Activated CD8-positive, alpha-beta memory T cell treated with anti-CD3 and anti-CD28 coated beads, Interleukin-2, amount 50 U/mL, for 1 hour (primary cell): ENCODE results near the gene ZNF225.
A peak's percentile ranks its signal among the peaks of the same experiment; 100 is the strongest.
"Not testable (repeated sequence)": the region's sequence is repeated elsewhere in the genome, so short reads cannot be mapped to it uniquely, and the experiment has no call there.

Source experiments
- DNase-seq: peaks from one replicate; pipeline ENCODE4 v3.0.0-alpha.2; 2020; ENCODE audit errors: extremely low read depth

ZNF225 gene

GRCh38 chr19:44163789-44164188, 50.6 kb downstream of the ZNF225 start:
- no peak for DNase-seq

DNA sequence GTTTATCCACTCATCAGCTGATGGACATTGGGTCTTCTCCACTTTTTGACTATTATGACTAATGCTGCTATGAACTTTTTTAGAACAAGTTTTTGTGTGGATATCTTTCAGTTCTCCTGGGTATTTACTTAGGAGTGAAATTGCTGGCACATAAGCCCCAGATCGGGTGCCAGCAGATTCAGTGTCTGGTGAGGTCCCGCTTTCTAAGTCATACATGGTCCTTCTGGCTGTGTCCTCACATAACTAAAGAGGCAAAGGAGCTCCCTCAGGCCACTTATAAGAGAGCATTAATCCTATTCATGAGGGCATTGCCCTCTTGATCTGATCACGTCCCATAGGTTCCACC, 51.1 kb downstream of the ZNF225 start:
- no peak for DNase-seq

DNA sequence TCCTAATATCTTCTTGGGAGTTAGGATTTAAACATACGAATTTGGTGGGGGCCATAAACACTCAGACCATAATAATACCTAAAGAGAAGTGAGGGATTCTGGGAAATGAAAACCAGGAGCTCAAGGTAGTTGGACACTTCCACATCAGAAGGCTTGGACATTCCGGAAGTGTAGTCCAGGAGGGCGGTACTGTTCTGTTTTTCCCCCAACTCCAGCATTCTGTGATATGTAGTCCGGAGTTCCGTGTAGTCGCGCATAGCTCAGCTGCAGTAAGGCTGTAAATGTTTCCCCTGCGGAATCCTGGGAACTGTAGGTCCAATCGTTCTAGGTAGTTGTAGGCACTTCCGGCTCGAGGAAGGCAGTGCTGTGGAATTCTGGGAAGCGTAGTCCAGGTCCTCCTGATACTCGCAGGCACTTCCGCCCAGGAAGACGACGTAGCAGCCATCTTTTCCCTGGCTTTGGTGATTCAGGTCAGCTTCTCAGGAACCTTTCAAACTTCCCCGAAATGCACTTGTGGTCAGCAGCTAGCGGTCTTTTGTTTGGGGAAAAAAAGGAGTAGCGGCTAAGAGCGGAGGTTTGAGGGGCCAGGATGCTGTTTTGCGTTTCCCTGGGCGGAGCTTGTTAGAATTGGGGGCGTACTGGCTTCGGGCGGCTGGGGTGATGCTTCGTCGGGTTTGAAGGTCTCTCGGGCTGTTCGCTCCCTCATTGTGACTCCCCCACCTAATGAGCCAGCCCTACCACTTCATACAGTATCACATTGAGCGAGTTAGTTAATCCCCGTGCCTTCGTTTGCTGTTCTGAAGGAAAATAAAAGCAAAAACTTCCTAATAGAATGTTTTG, 51.7 kb downstream of the ZNF225 start, which contains the start of gene ZNF226:
ZNF226 (plus strand) TSS at position 428 of the 840 bp plus-strand sequence. CDS start 4,981 bp downstream, outside the sequence.
- peak; percentile 68 for DNase-seq

- not testable (repeated sequence) for DNase-seq
Observed at GRCh38 chr19:44170660-44171059, 57.5 kb downstream of the ZNF225 start.

DNA sequence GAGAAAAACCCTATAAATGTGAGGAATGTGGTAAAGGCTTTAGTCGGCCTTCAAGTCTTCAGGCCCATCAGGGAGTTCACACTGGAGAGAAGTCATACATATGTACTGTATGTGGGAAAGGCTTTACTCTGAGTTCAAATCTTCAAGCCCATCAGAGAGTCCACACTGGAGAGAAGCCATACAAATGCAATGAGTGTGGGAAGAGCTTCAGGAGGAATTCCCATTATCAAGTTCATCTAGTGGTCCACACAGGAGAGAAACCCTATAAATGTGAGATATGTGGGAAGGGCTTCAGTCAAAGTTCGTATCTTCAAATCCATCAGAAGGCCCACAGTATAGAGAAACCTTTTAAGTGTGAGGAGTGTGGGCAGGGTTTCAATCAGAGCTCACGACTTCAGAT, 63.4 kb downstream of the ZNF225 start:
- no peak for DNase-seq

DNA sequence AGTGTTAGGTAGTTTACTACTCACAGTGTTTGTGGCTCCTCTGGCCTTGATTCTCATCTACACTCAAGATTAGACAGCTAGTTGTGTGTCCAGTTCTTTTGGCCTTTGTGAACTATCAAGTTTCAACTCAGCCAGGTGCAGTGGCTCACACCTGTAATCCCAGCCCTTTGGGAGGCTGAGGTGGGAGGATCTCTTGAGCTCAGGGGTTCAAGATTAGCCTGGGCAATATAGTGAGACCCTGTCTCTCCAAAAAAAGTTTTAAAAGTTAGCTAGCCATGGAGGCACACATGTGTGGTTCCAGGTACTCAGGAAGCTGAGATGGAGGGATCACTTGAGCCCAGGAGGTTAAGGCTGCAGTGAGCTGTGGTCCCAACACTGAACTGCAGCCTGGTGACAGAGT, 67.8 kb downstream of the ZNF225 start:
- DNase-seq = no peak

DNA sequence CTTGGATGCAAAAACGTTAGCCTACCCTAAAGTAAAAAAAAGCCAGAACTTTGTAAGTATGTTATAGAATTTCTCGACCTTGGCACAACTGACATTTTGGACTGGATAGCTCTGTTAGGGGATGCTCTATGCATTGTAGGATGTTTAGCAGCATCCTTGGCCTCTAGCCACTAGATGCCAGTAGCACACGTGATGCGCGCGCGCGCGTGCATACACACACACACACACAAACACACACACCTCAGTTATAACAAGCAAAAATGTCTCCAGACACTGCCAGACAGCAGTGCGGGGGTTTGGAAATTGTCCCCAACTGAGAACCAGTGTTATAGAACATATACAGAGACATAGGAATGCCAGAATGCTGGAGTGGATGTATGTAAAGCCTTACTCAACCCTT, 68.9 kb downstream of the ZNF225 start:
- DNase-seq = no peak
